Measurements from ENCODE around the gene HELQ.
"Not testable (repeated sequence)": the region's sequence is repeated elsewhere in the genome, so short reads cannot be mapped to it uniquely, and the experiment has no call there.

The HELQ gene, protein sequence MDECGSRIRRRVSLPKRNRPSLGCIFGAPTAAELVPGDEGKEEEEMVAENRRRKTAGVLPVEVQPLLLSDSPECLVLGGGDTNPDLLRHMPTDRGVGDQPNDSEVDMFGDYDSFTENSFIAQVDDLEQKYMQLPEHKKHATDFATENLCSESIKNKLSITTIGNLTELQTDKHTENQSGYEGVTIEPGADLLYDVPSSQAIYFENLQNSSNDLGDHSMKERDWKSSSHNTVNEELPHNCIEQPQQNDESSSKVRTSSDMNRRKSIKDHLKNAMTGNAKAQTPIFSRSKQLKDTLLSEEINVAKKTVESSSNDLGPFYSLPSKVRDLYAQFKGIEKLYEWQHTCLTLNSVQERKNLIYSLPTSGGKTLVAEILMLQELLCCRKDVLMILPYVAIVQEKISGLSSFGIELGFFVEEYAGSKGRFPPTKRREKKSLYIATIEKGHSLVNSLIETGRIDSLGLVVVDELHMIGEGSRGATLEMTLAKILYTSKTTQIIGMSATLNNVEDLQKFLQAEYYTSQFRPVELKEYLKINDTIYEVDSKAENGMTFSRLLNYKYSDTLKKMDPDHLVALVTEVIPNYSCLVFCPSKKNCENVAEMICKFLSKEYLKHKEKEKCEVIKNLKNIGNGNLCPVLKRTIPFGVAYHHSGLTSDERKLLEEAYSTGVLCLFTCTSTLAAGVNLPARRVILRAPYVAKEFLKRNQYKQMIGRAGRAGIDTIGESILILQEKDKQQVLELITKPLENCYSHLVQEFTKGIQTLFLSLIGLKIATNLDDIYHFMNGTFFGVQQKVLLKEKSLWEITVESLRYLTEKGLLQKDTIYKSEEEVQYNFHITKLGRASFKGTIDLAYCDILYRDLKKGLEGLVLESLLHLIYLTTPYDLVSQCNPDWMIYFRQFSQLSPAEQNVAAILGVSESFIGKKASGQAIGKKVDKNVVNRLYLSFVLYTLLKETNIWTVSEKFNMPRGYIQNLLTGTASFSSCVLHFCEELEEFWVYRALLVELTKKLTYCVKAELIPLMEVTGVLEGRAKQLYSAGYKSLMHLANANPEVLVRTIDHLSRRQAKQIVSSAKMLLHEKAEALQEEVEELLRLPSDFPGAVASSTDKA

DNA sequence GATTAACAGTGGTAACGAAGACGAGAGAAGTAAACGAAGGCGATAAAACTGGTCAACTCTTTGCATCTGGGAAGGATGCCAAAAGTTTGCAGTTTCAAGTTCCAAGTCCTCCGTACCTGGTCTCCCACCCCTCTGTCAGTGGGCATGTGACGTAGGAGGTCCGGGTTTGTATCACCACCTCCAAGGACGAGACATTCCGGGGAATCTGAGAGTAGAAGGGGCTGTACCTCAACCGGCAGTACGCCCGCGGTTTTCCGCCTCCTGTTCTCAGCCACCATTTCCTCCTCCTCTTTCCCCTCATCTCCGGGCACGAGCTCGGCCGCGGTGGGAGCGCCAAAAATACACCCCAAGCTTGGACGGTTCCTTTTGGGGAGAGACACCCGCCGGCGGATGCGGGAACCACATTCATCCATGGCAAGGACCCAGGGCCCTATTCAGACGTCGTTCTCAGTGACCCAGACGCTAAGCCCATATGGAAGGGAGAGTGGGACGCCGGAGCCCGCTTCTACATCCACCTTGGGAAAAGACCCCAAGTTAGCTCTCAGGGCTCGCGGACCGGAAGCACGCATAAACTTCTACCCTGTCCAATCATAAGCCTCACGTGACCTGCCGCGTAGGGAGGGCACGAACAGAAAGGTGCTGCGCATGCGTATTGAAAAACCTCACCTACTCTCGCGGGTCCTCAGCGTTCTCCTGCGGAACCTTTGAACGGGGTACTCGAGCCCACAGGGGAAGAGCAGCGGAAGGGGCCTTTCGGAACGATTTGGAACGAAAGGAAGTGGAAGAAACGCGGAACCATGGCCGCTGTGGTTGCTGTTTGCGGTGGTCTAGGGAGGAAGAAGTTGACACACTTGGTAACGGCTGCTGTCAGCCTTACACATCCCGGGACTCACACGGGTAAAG is at the start of gene HELQ, which contains the start of gene MRPS18C:
TSS of gene HELQ (minus strand) at position 543 of the 903 bp plus-strand sequence. CDS start at position 413, 130 bp downstream.
TSS of gene MRPS18C (plus strand) at position 778 of the 903 bp plus-strand sequence. CDS start at position 798, 20 bp downstream.
- DNase-seq = peak; percentile 97

DNA sequence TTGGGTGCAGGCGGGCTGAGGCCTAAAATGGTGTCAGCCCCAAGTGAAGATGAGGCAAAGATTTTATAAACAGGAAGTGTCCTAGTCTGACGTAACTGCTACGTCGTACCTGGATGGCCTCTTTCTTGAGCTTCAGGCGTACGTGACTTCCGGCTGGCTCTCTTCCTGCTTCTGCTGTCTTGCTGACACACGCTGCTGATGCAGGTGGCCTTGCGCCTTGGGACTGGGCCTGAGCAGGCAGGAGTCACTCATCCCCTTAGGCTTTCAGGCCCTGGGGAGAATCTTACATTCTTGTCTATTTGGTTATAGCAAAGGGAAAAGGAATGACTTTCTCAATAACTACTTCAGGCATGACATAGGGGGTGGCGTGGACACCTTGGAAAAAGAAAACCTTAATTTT is 49.4 kb upstream of the HELQ start:
- DNase-seq = no peak

DNA sequence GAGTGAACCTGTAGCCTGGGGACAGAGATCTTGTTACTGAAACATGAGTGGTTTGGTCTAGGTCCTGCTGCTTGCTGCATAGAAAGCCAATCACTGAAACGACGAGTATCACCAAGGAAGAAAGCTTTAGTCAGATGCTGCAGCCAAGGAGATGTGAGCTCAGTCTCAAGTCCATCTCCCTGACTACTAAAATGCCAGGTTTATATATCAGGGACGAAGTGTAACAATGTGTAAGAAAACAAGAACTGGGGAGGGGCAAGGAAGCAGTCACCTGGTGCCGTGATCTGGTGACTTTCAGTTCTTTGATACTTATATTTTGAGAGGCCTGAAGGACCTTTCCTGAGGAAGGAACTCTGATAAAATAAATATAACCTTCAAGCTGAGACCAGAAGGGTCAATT is 48.9 kb upstream of the HELQ start:
- DNase-seq = no peak

DNA sequence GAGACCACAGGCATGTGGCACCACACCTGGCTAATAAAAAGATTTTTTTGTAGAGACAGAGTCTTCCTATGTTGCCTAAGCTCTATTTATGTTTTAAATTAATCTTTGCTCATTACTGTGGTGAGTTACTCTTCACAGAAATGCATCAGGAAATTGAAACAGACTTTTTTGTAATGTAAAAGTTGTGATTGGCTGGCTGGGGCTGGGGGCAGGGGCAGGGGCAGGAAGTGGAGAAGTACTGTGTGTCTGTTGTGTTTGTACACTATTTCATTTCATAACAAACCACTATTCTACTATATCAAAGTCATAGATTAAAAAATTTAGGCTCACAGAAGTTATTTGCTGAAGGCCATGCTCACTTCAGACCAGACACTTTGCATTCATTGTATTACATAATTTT is 48.4 kb upstream of the HELQ start:
- DNase-seq = no peak

DNA sequence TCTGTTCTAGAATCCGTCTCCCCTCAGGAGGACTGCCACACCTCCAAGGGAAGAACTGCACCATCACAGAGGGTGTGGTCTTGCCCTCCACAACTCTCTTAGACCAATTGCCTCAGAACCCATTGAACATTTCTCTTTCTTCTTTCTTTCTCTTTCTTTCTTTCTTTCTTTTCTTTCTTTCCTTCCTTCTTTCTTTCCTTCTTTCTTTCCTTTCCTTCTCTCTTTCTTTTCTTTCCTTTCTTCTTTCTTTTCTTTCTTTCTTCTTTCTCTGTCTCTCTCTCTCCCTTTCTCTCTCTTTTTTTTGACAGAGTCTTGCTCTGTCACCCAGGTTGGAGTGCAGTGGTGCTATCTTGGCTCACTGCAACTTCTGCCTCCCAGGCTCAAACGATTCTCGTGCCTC is 46.0 kb upstream of the HELQ start:
- not testable (repeated sequence) for DNase-seq

DNA sequence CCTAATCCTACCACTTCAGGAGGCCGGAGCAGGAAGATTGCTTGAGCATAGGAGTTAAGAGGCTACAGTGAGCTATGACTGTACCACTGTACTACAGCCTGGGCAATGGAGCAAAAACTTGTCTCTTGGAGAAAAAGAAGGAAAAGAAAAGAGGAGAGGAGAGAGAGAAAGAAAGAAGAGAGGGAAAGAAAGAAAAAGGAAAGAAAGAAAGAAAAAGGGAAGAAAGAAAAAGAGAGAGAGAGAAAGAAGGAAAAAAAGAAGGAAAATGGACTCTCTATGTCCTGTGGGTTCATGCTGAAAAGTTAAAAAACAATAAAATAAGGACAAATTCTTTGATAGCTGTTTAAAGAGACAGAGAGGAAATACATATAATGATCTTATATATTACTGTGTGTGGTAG is 42.6 kb upstream of the HELQ start:
- no peak for DNase-seq

DNA sequence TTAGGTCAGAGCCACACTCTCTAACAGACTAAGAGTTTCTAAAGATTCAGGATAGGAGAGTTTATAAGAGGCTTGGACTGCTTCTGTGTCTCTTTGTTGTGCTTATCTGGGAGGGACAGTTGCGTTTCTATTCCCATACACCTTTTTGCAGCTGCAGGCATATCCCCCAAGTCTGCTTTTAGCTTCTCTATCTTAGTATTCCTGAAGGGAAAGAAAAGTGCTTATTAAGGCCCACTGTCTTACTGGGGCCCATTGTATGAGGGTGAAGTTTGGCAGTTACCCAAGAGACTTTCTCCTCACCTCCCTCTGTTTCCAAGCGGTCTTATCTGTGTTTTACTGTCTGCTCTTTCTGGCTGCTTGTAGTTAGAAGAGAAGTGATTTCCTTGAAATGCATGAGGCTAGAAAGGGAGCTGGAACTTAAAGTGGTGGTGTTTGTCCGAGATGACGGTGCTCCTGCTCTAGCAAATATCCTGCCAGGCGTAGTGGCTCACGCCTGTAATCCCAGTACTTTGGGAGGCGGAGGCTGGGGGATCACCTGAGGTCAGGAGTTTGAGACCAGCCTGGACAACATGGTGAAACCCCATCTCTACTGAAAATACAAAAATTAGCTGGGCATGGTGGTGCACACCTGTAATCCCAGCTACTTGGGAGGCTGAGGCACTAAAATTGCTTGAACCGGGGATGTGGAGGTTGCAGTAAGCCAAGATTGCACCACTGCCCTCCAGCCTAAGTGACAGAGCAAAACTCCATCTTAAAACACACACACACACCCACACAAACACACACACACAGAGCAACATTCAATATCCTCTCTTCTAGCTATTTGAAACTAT is 40.7 kb upstream of the HELQ start:
- not testable (repeated sequence) for DNase-seq

DNA sequence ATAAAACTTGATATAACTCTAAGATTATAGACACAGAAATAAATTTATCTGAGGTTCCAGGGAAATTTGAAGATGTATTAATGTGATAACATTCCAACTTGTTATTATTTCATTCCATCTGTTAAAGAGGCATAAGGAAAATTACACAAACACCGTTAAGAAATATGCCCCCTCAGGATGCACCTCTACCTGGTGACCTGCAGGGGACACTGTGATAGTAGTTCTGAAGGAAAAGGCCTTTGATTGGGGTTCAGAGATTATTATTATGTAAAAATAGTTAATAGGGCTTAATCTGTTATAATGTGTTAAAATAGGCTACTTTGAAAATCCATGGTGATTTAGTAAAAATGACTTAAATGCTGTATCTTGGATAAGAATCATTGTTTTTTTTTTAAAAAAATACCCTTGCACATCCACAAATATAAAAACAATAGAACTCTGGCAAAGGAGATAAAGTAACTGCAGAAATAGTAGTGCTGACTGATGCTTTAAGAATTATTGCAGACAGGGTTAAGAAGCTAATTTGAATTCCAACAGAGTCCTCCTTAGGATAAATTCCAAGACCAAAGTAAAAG is 35.3 kb upstream of the HELQ start:
- DNase-seq = peak; percentile 20

DNA sequence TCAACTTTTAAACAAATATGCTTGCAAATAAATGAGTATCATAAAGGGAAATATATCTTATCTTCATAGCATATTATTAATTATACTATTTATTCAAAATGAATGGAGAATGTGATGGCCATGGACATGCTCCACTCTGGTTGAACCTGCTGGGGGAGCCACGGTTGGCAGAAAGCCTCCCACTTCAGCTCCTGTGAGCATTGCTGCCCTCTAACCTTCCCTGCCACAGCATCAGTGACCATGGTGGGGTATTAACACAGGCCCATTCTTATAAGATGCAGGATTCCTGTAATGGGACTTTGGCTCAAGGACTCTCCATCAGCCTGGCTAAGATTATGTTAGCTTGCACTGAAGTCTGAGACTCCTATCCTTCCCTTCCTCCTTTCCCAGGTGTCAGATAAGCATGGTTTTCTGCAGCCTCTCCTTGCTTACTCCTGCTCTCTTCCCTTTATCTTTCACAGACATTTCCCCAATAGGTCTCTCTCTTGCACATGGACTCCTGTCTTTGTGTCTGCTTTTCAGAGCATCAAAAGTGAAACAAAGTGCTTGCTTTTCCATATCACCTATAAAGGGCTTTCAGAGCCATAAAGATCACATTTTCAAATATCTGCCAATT is 34.2 kb upstream of the HELQ start:
- DNase-seq = no peak

DNA sequence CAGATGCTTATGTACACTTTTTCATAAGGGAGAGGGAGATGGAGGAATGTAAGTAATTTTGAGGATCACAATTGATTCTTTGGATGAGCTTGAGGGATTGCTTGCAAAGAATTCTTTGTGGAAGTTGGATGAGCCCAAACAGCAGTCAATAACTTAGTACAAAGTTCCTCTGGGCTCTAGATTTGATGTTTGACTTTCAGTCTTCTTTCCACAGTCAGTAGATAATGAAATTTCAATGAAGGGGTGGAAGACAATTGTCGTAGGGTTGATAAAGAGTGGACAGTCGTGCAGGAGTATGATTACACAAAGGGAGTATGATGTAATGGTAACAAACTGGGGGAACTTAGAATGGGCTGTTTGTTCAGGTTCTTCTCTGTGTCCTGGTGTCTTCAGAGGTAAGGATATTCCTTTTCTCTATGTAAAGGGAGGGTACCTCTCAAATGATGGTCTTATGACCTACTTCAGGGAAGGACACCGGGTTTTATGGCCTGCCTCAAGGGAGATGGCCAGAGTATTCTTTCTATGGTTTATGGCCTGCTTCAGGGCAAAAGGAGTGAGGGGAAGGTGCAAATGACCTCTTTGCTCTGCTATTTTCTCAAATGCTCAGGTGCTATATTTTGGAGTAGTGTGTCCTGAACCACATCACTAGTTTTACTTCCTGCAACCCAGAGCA is 31.0 kb upstream of the HELQ start:
- DNase-seq = no peak

DNA sequence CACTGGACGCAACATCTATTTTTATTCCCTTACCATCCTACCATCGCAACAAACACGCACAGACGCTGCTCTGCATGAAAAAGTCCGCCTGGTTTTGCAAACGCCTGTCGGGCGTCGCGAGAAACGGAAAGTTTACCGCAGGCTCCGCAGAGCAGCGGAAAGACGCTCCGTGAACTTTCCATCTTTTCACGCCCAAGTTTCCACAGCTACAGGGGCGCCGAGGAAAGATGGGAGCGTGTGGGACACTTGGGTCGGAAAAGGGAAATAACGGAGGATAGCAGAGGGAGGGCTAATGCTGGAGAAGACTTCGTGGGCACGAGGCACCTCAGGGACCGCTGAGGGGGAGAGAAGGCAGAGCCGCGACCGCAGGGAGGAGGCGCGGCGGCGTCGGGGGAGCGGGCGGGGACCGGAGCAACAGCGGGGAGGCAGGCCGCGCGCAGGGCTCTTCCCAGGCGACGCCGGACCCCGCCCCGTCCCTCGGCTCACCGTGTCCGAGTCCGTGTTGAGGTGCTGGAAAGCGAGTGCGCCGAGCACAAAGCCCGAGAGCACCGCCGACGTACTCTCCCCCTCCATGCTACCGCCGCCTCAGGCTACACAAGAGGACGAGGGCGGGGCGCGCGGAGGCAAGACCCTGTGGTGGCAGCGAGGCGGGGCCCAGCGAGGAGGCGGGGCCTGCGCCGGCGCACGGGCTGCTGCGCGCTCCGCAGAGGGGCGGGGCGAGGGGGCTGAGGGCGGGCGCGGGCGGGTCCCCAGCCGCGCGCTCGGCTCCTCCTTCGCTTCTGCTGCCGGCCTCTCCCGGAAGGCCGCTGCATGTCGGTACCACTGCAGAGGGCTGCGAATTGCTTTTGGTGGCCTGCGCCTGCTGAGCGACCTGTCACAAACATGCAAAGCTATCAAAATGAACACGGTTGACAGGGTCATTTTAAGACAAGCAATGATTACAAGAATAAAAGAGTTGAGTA is 29.2 kb upstream of the HELQ start, which contains the start of gene ABRAXAS1:
TSS of gene ABRAXAS1 (minus strand) at position 601 of the 962 bp plus-strand sequence. CDS start at position 573, 28 bp downstream.
- peak; percentile 94 for DNase-seq

DNA sequence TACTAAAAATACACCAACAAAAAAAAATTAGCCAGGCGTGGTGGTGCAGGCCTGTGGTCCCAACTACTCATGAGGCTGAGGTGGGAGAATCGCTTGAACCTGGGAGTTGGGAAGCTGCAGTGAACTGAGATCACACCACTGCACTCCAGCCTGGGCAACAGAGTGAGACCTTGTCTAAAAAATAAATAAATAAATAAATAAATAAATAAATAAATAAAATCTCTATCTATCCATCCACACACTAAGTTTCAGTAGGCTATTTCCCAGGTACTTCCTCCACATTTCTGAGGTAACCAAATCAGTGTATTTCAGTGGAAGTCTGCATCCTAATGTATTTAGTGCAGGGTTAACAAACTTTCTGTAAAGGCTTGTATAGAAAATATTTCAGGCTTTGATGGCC is 18.3 kb upstream of the HELQ start:
- no peak for DNase-seq

DNA sequence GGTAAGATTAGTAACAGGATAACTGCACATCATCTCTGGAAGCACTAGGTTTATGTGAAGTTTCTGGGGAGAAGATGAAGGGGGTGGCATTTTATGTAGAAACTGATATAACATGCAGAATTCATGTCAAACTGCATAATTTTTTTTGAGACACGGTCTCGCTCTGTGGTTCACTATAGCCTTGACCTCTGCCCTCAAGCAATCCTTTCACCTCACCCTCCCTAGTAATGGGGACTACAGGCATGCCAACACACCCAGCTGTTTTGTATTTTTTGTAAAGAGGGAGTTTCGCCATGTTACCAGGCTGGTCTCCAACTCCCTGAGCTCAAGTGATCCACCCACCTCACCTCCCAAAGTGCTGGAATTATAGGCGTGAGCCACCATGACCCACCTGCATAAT is 17.8 kb upstream of the HELQ start:
- no peak for DNase-seq

DNA sequence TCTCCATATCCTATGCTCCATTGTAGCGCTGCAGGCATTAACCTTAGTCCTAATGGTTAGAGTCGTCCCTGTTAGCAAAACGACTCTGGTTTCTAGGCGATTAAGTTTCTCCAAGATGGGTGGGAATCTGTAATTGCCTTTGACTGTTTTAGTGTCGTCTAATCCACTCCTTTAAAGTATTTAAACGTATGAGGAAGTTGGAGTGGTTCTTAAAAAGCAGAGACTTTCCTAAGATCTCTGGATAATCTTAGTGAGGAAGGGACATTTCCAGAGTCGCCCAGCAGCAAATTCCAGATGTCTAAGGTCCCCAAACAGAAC is 520 bp upstream of the HELQ start:
- no peak for DNase-seq

DNA sequence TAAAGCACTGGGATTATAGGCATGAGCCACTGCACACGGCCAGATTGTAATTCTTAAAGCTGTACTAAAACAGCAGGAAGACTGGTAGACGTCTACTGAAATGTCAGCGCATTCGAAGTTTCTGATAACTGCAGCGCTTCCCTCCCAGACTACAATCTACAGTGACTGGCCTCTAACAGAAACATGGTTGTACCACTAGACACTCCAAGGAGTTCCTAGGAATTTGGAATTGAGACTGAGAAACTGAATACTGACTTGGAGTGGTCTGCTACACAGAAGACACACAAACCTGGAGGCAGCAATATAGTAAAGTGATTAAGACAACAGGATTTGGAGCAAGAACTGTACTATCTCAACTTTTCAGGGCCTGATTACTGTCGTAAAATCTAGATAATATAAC is 937 bp downstream of the HELQ start:
- DNase-seq = no peak

DNA sequence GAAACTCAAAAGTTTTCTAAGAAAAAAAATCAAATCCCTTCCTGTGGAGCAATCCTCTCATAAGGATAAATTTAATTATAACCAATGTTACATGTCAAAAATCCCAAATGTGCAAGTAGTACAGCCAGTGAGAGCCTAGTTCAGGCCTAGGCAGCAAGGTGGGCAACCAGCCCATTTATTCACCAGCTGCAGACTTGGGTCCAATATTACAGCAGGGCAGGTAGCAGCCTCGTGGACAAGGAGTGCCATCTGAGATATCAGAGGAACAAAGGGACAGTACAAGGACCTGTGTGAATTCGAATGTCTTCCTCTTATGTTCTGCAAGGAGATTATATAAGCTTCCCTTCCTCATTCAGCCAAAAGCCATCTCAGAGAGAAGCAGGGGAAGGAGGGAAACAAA is 6.6 kb downstream of the HELQ start:
- DNase-seq = no peak

DNA sequence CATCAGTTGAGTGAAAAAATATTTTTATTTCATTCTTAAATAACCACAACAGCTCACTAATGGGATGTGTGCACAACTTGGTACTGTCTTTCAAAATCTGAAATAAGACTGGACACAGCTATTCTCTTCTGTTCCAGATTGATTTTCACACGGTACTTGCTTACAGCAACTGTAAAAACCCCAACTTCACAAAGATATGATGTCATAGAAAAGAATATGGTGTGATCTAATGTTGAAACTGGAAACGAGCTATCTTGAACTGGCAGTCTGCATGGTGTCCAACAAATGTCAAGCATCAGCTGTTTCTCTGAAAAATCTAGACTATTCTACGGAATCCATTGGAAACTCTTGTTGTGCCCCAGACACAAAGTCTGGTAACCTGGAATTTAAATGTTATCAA is 14.7 kb downstream of the HELQ start:
- DNase-seq = no peak

DNA sequence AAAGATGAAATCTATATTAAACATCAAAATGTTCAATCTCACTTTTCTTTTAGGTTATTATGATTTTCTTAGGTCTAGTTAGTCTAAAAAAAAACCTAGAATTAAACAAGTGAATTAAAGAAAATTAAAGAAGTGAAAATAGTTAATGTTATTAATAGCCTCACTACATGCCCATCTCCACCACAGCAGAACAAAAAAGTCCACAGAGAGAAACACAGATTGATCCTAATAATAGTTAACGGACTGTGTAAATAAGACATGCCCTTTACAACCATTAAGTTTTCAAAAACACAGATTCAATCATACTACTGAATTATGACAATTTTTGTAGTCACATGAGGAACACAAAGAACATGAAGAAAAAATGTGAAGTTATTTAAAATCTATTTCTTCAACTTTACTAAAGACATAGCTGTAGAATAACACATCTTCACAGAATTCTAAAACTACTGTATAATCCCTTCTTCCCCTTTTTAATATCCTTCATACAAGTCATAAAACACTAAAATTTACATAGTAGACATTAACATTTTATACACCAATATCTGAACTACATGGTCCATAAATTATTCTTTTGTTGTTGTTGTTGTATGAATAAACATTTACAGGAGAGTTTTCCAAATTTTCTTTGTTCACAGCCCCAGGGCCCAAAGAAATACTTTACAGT is 15.3 kb downstream of the HELQ start:
- no peak for DNase-seq
